HG02870 (cell line): ENCODE measurements around the gene C12orf57.

Source experiments
- ATAC-seq: cut with Tn5 transposase; IDR thresholded peaks from one replicate; pipeline ENCODE4 v1.9.1; 2021; ENCODE audit warnings: mild to moderate bottlenecking, moderate library complexity; ENCODE audit not compliant: unreplicated experiment

C12orf57 gene

DNA sequence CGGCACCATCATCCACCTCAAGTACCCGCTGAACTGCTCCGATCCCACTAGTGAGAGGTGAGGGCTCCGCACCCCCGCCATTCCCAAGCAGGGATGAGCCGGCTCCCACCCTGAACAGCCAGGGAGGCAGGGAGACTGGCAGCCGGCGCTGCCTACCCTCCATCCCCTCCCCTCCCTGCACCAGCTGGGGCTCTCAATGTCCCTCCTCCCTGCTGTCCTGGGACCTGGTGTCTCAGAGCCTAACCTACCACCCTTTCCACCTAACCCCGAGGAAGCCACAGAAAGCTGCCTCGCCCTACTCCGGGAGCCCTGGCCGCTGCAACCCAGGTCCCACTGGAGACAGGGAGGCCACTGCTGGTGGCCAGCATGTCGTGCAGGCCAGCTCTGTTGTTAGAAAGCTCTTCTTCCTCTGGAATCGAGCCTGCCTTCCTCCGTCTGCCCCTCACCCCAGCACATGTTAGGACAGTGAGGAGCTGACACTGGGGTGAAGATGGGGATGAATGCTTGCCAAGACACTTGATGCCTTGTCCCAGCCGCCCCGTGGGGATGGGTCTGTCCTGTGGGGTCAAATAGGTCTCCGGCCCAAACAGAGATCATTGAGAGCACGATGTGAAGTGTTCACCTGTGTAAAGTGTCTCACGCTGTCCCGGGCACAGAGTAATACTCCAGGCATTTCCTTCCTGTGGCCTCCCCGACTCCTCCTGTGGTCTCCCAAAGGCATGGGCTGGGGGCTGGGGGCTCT is 8.5 kb downstream of the C12orf57 start:
- ATAC-seq = no peak

DNA sequence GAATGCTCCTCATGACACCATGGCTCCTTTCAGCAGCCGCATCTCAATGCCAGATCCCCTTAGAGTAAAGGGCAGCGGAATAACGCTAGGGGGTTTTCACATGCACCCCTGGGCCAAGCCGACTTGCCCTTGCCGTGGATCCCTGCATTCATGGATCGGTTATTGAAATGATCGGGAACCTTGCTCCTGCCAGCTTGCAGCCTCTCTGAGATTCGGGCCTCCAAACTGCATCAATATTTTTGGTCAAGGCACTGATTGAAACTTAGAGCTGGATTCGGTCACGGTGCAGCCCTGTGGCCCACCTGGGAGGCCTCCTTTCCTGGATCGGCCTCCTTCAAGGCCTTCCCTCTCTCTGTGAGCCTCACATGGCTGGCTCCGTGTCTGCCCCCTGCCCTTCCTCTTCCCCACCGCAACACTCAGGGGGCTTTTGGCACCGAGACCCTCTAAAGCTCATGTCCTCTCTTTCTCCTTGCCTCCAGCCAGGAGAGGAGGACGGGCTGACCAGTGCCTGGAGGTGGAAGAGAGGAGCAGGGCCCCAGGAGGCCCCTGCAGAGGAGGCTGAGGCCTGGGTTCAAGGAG is 9.1 kb downstream of the C12orf57 start:
- ATAC-seq = no peak

DNA sequence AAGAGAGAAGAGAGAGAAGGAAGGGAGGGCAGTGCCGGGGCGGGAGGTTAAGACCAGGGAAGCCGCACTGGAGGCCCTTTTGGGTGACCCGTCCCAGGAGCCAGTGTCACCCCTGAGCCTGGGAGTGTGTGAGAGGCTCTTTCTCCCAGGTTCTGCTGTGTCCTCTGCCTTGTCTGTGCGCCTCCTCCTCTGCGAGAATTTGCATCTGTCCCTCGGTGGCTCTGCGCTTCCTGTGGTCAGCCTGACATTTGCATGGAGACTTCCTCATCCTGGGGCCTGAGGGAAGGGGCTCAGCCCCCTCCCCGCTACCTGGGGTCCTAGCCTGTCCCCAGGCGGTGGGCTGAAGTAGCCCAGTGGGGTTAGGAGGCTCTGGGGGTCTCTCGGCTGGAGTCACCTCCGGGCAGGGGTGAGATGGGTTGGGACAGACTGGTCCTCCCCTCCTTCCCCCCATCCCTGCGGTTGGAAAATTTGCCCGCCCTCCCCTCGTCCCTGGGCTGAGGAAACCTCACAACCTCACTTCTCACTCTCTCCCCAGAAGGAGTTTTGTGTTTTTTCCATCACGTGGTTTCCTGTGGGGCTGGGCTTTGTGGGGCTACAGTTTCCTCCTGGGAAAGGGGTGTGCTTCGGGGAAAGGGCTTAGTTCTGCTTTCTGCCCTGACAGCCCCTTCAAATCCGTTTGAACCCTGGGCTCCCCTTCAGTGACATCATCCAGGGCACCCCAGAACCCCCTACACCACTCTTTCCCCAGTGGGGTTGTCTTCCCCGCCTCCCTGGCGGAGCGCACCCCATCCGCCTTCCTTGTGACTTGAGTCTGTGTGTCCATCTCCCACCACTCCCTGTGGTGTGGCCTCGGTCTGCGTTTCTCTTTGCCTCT is 9.9 kb downstream of the C12orf57 start:
- peak; percentile 50 for ATAC-seq

DNA sequence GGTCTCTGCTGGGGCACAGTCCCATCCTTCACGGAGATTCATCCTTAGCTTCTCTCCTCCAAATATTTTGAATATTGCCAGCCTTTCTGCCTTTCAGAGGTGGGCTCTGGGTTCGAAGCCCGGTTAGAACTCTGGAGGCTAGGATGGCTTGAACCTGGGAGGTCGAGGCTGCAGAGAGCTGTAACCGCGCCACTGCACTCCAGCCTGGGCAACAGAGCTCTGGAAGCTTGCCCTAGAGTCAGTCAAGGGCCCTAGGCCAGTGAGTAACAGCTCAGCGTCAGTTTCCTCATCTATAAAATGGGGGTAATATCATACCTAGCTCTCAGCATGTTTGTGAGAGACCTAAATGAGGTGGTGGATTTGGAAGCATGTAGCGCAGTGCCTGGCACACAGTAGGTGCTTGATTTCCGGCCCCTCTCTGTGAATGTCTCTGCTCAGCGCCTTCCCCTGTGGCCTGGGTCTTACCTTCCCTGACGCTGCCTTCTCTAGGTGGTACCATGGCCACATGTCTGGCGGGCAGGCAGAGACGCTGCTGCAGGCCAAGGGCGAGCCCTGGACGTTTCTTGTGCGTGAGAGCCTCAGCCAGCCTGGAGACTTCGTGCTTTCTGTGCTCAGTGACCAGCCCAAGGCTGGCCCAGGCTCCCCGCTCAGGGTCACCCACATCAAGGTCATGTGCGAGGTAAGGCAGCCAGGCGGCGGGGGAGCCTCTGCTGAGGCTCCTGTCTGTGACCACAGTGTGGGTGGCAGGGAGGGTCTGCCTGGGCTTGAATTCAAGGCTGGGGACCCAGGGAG is 10.7 kb downstream of the C12orf57 start:
- no peak for ATAC-seq

DNA sequence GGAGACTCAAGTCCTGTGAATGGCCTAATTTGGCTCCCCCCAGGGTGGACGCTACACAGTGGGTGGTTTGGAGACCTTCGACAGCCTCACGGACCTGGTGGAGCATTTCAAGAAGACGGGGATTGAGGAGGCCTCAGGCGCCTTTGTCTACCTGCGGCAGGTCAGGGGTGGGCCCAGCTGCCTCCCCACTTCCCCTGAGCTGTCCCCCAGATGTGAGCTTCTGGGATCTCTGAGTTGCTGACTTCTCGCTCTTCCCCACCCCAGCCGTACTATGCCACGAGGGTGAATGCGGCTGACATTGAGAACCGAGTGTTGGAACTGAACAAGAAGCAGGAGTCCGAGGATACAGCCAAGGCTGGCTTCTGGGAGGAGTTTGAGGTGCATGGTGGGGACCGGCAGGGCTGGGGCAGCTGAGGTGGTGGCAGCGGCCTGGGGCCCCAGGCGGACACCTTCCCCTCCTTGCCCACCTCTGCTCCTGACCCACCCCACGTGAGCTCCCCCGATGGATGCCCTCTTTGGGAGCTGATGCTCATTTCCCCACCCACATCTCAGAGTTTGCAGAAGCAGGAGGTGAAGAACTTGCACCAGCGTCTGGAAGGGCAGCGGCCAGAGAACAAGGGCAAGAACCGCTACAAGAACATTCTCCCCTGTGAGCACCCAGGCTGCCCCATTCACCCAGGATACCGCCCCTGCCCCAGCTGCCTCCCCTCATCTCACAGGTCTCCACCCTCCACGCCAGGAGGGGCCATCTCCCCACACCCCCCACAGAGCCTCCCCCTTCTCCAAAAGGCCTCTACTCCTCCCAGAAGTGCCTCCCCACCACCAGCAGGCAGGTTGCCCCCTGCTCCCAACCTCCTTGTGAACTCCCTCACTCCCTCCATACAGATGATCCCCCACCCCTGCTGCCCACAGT is 11.5 kb downstream of the C12orf57 start:
- no peak for ATAC-seq

DNA sequence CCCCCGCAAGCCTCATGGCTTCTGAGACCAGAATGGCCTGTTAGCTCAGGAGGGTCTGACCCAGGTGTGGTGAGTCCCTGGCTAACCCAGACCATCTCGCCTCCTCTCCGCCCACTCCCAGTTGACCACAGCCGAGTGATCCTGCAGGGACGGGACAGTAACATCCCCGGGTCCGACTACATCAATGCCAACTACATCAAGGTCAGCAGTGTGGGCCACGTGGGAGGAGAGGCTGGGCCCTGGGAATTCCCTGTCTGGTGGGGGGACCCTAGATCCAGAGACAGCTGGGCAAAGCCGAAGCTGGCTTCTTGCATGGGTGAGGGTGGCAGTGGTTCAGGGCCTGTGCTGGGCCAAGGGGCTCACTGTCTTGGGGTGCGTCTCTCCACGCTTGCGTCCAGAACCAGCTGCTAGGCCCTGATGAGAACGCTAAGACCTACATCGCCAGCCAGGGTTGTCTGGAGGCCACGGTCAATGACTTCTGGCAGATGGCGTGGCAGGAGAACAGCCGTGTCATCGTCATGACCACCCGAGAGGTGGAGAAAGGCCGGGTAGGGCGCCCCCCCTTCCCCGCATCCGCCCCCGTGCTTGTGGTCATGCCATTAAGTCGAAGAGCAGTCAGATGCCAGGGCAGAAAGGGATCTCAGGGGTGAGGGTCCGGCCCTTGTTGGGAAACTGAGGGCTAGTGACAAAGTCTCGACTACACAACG is 12.4 kb downstream of the C12orf57 start:
- ATAC-seq = no peak

DNA sequence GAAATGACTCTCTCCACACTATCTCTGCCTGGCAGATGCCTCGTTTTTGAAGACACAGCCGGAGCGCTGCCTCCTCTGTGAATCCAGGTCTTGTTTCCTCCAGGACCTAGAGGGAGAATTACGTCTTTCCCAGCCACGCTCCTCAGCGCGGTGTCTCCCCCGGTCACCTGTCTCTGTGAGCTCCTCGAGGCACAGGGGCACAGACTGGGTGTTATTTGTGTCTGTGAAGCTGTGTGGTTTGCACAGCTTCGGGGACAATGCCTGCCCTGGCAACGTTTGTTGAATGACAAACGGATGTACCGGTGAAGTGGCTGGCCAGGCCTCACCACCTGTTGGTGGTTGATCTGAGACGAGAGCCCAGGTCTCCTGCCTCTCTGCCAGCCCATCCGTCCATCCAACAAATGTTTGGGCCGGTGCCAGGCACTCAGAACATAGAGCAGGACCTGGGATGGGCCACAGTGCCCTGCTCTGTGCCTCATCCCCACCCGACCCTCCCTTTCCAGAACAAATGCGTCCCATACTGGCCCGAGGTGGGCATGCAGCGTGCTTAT is 13.4 kb downstream of the C12orf57 start:
- no peak for ATAC-seq

DNA sequence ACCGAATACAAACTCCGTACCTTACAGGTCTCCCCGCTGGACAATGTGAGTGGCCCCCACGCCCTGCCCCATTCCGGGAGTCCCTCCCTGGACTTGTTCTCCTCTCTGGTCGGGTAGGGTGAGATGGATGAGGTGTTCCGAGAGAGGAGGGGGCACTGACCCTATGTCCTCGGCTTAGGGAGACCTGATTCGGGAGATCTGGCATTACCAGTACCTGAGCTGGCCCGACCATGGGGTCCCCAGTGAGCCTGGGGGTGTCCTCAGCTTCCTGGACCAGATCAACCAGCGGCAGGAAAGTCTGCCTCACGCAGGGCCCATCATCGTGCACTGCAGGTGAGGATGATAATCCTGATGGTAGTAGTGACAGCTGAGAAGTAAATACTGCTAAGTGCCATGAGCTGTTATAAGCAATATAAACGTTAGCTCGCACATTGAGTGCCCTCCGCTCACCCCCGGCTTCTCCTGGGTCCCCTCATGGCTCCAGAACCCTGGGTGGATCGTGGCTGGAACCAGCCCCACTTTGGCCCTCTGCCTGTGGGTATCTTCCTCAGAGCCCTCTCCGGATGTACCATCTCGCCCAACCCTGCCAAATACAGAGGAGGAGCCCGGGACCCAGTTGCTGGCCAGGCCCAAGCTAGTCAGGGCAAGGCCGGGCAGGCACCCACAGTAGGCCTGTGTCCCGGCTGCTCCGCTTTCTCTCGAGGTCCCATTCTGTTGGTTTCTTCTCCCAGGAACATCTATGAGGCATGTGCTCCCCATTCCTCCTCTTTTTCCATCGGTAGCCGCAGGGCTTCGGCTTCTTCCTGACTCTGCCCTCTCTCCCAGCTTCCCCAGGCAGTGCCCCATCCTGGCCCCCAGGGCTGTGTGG is 14.2 kb downstream of the C12orf57 start:
- no peak for ATAC-seq

DNA sequence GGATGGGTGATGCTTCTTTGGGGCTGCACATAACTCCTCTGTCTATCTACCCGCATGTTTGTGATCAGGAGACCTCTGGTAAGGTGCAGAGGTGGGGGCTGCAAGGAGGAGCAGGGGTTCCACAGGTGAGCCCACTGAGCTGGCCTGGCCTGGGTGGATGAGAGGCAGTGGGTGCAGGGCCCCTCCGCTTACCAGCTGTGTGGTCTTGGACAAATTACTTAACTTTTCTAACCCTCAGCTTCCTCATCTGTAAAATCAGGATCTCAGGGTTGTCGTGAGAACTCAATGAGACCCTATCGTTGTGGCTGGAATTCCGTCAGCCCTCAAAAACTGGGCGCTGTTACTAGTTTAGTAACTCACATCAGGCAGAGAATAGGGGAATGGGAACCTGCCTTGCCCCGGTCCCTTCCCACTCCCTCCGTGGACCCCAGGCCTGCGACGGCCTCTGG is 14.8 kb downstream of the C12orf57 start:
- ATAC-seq = no peak

DNA sequence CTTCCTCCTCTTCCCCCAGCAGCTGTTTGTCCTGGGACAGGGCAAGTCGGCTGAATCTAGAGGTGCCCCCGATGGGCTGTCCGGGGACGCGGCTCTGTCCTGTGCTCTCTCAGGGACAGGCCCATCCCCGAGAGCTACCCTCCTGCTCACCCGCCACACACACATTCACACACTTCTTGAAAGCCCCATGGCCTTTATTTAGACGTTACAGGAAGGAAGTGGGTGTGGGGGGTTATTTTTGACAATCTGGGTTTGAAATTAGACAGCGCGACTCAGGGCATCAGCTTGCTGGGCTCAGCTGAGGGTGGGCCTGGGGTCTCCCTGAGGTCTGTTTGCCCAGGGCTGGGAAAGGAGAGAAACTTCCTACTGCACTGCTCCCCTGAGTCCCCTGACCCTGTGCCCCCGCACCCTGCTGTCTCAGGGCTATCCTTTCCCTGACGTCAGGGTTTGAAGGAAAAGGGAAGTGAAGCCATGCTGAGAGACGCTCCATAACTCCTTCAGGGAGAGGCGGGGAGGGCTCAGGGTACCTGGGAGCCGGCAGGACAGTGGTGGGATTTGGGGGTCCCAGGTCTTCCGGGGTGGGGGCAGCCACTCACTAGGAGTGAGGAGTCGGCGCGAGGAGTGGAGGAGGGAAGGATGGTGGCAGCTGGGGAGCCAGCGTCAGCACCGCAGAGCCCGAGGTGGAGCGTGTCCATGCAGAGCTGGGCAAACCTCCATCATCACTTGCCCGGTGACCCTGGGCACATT is 15.4 kb downstream of the C12orf57 start:
- no peak for ATAC-seq

DNA sequence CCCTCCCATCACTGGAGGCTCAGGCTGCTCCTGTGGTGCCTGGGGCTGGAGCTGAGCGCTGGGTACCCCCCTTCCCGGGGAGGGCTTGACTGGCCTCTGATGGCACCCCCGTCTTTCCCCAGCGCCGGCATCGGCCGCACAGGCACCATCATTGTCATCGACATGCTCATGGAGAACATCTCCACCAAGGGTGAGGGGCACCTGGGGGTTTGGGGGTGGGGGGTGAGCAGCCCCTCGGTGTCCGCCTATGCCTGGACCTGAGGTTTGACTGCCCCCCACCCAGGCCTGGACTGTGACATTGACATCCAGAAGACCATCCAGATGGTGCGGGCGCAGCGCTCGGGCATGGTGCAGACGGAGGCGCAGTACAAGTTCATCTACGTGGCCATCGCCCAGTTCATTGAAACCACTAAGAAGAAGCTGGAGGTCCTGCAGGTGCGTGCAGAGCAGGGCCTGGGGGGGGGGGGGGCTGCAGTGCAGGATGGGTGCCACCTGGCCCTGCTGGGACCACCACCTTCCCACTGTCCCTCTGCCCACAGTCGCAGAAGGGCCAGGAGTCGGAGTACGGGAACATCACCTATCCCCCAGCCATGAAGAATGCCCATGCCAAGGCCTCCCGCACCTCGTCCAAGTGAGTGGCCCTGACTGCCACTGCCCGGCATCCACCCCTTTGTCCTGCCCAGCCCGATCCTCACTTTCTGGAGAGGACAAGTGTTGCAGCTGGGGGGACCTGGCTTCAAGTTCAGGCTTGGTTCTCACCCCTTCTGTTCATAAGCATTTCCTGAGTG is 16.2 kb downstream of the C12orf57 start:
- ATAC-seq = no peak

DNA sequence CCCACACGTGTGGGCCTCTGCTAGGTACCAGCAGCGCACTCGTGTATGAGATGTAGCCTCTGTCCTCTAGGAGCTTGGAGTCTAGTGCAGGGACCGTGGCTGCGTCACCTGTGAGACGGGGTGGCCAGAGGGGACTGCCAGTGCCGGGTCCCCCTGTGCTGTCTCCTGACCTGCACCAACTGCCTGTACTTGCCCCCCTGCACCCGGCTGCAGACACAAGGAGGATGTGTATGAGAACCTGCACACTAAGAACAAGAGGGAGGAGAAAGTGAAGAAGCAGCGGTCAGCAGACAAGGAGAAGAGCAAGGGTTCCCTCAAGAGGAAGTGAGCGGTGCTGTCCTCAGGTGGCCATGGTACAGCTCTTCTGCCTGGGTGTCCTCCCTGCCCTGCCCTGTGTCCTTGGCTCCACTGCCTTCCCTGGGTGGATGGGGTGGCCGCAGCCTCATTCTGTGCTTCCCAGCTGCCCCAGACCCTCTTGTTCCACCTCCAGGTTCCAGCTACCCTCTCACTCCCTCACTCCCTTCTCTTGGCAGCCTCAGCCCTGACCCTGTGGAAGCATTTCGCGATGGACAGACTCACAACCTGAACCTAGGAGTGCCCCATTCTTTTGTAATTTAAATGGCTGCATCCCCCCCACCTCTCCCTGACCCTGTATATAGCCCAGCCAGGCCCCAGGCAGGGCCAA is 16.9 kb downstream of the C12orf57 start:
- ATAC-seq = peak; percentile 30

DNA sequence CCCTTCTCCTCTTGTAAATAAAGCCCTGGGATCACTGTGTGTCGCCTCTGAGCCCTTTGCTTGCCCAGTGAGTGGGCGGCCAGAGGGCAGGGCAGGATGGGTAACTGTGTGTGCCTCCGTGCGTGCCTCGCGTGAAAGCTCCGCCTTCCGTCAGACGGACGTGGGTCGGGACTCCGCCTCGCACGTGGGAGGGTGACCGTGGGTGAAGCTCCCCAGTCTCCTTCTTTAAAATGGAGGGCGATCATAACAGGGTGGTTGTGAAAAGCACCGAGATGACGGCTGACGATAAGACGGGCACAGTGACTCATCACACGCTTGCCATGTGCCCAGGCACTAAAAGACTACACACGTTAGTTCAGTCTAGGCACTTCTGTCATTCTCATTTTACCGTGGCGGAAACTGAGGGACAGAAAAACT is 17.5 kb downstream of the C12orf57 start:
- ATAC-seq = no peak

DNA sequence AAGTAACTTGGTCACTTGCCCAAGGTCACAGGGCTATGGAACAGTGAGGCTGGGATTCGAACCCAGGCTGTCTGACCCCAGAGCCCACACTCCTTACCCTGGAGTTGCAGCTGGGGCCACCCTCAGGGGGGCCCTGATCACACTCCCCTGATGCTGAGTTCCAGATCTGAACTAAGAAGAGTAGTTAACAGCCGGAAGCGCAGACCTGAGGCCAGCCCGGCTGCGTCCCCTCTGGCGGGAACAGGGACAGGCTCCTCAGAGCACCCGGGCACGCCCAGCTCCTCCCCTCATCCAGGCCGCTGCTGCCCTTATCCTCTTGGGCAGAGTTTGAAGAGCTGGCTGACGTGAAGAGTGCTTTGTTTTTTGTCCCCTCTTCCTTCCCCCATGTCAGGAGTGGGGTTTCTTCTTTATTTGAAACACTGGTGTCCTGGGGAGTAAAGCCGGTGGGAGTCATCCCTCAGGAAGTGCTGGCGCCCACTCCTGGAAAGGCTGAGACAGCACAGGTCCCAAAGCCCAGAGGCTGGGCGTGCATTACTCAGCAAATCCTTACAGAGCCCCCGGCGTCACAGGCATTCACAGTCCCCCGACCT is 18.0 kb downstream of the C12orf57 start:
- ATAC-seq = no peak

DNA sequence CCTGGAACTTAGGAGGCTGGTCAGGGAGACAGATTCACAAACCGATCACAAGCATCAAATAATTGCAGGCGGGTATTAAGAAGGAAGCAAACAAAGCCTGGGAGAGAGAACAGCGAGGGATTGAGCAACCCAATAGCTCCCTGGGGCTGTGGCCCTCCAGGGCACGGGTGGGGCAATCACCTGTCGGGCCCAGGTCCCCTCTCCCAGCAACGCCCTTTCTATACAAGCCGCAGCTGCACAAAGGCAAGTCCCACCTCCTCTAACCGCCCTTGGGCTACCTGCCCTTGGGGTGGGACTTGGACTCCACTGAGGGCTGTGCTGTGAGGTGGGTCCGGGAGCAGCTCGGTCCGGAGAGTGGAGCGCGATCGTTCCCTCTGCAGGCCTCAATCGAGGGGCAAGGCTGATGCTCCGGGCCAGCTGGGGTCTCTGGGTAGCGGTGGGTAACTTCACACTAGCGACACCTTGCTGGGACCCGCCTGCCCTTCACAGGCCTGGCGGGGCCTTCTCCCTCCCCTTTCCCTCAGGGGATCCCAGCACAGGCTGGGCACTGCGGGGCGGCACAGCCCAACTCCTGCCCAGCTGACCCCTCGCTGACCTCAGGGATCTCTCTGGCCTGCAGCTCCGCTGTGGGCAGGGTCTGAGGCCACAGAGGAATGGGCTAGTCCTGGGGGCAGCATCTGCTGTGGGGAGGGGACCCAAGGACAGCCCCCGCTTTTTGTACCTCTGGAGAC is 18.6 kb downstream of the C12orf57 start:
- no peak for ATAC-seq
